PC-3 (cell line): Measurements from ENCODE around the gene SLC4A5.

ENCODE experiments used
- CTCF ChIP-seq: fragments of 300-600 bp; sonication (generic); conservative IDR thresholded peaks from 2 replicates; pipeline ENCODE4 v1.5.1; 2017; ENCODE audit warnings: antibody characterized with exemption, low read depth, mild to moderate bottlenecking, low read length
- EZH2 ChIP-seq: fragments of 300-600 bp; sonication (generic); IDR thresholded peaks from one replicate; pipeline ENCODE4 v1.6.1; 2017; ENCODE audit warnings: antibody characterized with exemption, mild to moderate bottlenecking, low read length; ENCODE audit not compliant: unreplicated experiment
- EZH2phosphoT487 ChIP-seq: fragments of 300-600 bp; sonication (generic); IDR thresholded peaks from 2 replicates; pipeline ENCODE4 v1.6.1; 2018; ENCODE audit warnings: mild to moderate bottlenecking, antibody characterized with exemption, low read length, borderline replicate concordance

- no peak for TF ChIP-seq CTCF
- no peak for TF ChIP-seq EZH2
- no peak for TF ChIP-seq EZH2phosphoT487
Measured at GRCh38 chr2:74385396-74385795, 42.2 kb upstream of the SLC4A5 start.
